ENCODE results near the gene PLXDC1.
"Not testable (repeated sequence)": the region's sequence is repeated elsewhere in the genome, so short reads cannot be mapped to it uniquely, and the experiment has no call there.

The PLXDC1 gene

DNA sequence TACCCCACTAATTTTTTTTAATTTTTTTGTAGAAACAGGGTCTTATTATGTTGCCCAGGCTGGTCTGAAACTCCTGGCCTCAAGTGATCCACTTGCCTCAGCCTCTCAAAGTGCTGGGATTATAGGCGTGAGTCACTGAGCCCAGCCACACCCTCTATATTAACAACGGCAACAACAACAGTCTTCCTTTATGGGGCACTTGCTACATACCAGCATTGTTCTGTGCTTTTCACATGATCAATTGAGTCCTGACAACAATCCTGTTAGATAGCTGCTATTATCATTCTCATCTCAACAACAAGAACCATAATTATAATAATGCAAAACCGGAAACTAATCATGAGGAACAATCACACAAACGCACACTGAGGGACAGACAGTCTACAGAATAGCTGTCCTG, 27.1 kb upstream of the PLXDC1 start:
- no peak for DNase-seq

DNA sequence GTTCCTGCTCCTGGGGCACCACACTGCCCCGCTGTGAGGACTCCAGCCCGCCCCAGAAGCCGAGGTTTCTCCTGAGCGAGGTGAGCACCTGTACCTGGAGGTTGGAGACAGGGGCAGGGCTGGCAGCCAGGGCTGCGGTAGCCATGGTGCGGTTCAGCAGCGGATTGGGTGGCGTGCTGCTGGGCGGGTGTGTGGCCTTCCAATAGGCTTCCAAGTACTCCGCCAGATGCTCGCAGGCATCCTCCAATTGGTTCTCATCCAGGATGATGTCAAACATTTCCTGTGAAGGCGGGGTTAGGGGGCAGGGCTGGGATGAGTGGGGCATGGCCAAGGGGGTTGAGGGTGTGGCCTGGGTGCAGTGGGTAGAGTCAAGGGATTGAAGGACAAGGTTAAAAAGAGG, 25.8 kb upstream of the PLXDC1 start:
- DNase-seq, result no peak

DNA sequence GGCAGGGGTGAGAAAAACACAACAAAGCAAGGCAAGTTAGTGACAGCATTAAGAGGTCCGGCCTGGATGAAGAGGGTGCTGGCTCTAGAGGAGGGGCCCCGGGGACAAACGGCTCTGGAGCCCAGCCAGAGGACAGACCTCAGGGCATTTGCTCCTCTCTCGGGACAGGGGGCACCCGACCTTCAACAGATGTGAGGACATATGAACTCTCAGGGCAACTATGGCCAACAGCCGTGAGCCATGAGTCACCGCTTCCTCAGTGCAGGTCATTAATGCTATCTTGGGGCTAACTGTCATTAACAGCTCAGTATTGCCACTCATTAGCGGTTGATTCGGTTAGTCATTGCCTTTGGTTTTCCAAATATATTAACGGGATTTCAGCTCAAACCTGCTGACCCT, 24.3 kb upstream of the PLXDC1 start:
- no peak for DNase-seq

DNA sequence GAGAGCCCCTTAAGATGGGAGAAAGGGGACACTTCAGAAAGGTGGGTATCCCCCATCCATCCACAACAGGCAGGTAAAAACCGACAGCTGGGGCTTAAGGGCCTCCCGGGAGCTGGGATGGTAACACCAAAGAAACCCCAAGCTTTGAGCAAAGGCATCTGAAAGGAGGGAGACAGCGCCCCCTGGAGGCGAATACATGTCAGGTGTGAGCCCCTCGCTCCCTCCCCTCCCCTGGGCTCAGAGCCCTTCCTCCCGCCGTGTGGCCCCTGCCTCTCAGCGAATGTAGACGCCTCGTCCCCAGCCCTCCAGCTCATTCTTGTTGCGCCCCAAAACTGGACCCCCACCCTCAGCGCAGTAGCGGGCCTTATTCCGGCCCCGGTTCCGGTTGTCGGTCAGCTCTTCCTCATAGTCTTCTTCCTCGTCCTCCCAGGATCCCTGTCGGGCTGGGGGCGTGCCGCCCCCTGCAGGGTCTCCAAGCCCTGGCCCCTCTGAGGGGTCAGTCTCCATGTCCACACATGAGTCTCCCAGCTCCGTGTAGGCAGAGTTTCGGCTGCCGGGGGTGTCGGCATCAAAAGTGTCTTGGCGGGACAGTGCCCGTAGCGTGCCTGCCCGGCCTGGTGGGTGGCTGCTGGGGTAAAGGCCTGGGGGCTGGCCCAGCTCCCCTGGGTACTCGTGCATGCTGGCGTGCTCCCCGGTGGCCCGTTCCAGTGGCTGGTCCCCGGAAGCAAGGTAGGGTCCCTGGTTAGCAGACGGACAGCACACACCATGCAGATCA, 23.7 kb upstream of the PLXDC1 start:
- DNase-seq, result peak; percentile 92

DNA sequence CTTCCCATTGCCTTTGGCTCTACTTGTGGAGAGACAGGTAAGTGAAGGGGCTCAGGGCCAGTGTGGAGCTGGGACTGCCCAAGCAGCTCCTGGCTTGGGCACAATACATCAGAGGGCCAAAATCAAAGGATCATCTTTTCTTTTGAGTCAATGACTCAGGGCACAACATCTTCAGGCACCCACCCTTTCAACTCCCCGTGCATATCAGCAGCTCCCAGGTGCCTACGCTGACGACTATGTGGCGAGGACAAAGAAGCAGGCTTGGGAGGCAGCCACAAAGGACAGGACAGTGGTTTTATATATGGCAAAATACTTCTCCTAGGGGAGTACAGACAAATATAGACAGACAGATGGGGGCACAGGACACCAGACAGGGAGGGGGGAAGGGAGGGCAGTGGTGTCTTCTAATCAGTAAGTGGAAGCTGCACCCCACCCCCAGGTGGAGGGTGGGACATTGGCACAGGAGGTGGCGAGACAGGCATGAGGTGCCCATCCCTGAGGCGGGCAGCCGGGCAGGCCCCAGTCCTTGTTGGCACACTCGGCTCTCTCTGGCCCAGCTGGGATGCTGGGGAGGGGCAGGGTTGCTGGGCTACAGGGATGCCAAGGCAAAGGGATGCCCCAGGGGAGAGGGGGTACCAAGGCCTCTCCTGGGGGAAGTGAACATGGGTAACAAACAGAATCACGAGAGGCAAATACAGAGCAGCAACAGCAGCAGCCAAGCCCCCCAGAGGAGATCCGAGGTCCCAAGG, 22.3 kb upstream of the PLXDC1 start:
- peak; percentile 54 for DNase-seq

DNA sequence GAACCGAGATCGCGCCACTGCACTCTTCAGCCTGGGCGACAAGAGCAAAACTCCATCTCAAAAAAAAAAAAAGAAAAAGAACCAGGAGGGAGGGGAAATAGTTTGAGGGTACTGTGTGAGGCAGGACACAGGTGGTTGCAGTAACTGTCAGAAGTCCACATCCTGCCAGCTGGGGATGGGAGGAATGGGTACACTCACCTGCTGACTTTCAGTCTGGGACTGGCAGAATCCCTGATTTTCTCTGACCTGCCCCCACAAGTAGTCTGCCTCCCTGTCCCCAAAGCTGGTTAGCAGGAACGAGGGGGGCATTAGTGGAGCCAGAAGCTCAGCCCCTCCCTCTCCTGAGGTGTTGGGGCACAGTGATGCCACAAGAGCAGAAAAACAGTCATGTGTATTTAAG, 21.6 kb upstream of the PLXDC1 start:
- DNase-seq, result no peak

DNA sequence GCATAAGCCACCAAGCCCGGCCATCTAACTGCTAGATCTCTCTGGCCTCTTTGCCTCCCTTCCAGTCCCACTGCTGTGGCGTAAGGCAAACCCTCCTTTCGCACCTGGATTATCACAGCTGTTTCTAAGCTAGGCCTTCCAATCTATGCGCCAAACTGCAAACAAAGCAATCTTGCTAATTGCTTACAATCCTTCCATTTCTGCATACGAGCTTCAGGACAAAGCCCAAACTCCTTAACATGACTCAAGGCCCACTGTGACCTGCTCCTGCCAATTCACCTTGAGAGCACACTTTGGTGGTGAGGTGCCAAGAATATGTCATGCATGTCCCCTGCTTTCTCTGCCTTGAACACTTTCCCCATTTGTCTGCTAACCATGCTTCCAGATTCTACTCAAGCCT, 20.5 kb upstream of the PLXDC1 start:
- DNase-seq, result no peak

DNA sequence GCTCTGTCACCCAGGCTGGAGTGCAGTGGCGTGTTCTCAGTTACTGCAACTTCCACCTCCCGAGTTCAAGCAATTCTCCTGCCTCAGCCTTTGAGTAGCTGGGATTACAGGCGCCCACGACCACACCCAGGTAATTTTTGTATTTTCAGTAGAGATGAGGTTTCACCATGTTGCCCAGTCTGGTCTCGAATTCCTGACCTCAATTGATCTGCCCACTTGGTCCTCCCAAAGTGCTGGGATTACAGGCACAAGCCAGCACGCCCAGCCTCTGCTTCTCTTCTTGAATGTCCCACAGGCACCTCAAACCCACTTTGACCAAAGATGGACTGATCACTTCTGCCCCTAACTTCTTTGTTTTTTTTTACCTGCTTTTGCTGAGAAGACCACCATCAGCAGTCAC, 19.1 kb upstream of the PLXDC1 start:
- no peak for DNase-seq

DNA sequence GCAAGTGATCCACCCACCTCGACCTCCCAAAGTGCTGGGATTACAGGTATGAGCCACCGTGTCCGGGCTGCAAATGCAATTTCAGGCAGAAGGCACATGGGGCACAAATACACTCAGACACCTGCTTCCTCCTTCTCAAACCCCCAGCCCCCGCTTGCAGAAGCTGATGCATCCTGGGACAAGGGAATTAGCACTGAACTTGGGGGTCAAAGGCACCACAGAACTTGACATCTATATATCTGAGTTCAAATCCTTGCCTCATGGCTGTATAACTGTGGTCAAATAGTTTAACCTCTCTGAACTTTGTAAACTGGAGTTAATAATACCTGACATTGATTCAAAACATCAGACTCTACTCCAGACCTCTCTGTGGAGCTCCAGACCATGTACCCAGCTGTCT, 18.7 kb upstream of the PLXDC1 start:
- no peak for DNase-seq

DNA sequence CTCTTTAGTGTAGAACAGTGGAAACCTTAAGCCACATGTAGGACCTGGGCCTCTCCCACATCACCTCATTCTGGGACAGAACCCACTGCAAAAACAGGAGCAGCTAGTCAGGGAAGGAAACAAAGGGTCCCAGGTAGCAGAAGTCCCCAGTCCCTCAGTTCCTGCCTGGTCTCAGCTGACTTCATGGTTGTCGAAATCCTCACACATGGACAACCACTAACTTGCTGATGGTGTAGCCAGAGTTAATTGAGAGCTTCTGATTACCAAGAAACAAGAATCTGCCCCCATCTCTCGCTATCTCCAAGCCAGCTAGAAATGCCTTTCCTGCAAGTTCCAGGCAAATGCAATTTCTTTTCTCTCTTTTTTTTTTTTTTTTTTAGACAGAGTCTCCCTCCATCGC, 18.1 kb upstream of the PLXDC1 start:
- DNase-seq, result no peak

DNA sequence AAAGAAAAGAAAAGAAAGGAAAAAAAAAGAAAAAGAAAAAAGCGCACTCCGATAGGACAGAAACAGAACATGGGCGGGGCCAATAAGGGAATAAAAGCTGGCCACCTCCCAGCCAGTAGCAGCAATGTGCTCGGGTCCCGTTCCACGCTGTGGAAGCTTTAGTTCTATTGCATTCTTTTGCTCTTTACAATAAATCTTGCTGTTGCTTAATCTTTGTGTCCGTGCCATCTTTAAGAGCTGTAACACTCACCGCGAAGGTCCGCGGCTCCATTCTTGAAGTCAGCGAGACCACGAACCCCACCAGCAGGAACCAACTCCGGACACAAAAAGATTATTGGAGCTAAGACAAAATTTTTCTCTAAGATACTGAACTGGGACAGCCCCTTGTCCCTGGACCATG, 17.7 kb upstream of the PLXDC1 start:
- DNase-seq, result no peak

DNA sequence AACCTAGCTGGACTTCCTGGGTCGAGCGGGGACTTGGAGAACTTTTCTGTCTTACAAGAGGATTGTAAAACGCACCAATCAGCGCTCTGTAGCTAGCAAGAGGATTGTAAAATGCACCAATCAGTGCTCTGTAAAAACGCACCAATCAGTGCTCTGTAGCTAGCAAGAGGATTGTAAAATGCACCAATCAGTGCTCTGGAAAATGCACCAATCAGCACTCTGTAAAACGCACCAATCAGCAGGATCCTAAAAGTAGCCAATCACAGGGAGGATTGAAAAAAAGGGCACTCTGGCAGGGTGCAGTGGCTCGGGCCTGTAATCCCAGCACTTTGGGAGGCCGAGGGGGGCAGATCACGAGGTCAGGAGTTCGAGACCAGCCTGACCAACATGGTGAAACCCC, 17.1 kb upstream of the PLXDC1 start:
- not testable (repeated sequence) for DNase-seq

DNA sequence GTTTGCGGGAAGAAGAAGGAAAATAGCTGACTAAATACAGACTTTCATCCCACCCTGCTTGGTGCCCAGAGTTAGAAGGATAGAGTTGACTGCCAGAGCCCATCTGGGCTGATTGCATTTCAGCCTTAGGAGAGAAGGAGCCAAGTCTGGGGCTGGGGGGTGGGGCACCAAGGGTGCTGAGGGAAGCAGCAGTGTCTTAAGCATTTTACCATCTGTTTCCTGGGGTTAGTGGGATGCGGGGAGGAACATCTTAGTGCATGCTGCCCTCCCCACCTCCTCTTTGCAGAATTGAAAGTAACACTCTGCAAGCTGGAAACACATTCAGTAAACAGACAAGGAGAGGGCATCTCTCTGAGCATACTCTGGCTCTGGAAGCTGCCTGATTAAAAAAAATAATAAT, 16.0 kb upstream of the PLXDC1 start:
- DNase-seq, result peak; percentile 58

DNA sequence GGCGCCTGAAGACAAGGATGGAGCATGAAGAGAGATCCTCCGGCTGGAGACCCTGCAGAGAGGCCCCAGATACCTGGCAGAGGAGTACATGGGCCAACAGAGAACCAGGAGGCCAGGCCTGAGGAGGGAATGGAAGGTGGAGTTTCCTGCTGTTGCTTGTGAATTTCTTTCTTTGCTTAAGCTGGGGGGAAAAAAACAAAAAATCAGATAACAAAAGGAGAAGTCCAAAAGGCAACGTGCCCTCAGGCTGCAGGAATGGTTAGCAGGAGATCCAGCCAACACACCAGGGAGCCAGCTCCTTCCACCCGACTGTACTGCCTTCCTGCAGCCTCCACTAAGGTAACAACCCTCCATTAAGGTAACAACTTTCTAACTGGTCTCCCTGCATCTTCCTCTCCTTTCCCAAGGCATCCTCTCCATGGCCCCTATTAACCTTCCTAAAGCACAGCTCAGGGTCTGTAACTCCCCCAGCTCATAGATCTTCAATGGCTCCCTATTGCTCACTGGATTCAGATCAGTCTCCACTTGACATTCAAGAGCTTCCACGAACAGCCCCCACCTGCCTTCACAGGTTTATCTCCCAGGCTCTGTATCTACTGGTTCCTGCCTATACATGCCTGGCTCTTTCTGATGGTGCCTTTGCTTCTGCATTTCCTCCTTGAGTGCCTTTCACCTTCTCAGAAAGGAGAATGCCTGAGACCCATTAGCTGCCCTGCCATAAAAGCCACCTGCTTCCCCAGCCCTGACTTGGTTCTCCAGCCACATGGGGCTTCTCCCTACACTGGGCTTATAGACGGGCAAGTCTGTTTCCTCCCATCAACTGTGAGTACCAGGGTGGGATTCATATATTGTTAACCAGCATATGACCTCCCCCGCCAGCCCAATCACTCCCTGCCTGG, 15.2 kb upstream of the PLXDC1 start:
- no peak for DNase-seq

DNA sequence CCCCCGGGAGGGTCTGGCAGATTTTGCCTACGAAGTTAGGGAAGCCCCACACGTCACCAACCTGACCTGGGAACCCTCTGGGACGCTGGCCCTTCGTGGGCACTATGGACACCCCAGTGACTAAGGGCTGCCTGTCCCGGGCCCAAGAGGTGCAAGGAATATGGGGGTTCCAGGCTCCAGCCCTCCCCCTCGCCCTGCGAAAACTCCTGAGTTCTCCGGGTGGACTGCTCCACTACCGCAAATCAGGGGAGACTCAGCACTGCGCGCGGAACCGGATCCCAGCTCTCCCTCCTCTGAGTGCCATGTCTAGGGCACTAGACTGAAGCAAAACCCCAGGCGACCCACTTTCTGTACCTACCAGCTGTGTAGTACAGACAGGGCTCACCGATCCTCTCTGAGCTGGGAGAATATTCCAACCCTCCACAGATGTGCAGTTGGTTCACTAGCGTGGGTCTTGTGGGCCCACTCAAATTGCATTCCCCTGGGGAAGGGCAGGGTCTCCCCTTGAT, 14.5 kb upstream of the PLXDC1 start, which contains the start of gene ARL5C:
ARL5C (minus strand) TSS at position 321 of the 509 bp plus-strand sequence. CDS start 401 bp downstream, outside the sequence.
- DNase-seq, result no peak

DNA sequence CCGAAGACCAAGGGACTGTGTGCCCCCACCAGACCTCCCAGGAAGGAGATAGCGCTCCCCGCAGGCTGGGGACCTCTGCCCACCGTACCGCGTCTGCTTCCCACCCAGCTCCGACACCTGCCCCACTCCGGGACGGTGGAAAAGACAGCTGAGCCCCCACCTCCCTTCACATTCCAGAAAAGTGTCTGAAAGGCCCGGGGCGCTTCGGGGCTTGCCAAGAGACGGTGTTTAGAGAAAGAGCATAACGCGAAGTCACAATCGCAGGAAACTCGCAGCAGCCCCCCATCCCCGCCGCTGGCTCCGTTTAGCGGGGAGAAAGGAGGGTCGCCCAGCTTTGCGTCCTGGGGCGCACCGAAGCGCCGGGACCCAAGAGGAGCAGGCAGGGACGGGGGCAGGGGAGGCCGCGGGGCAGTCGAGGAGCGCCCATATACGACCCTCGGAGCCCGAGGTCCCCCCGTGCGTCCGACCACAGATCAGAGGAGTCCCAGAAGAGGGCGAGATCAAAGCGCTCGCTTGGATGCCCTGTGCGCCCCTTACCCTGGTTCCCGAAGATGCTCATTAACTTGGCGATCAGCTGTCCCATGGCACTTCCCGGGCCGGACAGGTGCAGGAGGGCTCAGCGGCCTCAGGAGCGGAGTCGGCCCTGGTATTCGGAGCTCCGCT, 13.9 kb upstream of the PLXDC1 start:
- DNase-seq, result no peak

DNA sequence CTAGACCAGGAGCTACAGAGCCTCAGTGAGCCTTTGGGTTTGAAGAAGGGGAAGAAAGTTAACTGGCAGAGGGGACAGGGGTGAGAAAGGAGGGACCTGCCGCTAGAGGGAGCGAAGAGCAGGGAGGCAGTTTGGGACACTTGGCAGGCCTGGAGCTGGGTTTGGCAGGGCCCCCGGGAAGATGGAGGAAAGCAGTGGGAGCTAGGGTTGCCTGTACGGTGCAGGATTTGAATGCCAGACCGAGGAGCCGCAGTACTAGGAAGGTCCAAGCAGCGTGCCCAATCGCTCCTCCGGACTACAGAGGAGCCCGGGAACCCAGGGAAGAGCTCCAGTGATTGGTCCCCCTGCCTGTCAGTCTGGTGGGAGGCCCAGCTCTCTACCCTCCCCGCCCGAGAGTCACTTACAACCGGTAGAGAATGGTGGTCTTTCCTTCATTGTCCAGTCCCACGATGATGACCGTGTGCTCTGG, 13.3 kb upstream of the PLXDC1 start:
- peak; percentile 92 for DNase-seq

DNA sequence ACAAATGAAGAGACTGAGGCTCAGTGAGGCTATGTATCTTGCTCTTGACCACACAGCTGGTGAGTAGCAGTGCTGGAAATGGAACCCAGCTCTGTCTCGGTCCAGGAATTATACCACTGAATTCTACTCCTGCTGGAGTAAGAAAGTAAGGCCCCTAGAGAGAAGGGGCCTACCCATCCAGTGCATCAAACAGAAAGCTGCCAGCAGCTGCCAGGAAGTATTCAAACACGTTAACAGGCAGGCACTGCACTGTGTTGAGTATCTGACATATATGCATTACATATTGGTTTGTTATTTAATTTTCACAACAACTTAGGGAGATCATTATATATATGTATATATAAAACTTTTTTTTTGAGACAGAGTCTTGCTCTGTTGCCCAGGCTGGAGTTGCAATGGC, 10.5 kb upstream of the PLXDC1 start:
- DNase-seq, result no peak

DNA sequence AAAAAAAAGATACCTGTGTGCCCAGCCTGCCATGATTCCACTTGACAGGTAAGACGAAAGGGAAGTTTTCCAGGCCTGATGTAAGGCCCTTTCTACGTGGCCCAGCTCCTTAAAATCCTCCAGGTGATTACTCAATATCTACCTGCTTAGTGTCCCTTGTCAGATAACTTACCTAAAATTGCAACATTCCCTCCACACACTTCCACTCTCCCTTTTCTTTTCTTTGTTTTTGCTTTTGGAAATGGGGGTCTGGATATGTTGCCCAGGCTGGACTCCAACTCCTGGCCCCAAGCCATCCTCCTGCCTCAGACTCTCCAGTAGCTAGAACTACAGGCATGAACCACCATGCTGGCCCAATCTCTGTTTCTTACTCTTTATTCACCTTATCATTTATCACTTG, 7.2 kb upstream of the PLXDC1 start:
- no peak for DNase-seq

DNA sequence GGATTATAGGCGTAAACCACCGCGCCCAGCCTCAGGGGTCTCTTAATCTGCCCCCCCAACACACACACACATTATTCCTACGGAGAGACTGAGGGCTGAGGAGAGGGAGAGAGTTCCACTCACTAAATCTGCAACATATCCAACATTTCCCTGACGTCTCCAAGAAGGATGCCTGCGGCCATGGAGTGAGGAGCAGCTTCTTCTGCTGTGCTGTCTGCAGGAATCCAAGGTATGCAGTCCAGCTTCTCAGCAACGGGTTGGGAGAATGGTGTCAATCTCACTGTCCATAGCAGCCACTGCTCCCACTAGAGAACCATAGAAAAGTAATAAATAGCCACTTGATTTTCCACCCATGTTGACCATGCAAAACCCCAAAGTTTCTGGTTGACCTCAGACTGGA, 5.1 kb upstream of the PLXDC1 start:
- no peak for DNase-seq

DNA sequence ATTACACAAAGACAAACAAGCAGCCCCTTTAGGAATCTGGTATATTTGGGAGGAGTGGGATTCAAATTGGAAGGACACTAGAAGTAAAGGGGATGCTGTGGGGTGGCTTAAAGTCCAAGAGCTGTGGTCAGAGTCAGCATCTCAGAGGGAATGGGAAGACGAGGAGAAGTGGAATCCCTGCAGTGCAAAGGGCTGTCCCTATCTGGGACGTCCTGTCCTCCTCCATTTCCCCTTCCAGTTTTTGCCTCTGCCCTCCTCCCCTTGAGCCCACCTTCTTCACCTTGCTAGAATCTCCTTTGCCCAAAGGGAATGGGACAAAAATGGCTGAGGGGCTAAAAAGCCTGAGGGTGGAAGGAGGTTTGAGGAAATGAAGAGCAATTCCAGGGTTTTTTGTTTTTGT, 4.2 kb upstream of the PLXDC1 start:
- DNase-seq, result no peak

DNA sequence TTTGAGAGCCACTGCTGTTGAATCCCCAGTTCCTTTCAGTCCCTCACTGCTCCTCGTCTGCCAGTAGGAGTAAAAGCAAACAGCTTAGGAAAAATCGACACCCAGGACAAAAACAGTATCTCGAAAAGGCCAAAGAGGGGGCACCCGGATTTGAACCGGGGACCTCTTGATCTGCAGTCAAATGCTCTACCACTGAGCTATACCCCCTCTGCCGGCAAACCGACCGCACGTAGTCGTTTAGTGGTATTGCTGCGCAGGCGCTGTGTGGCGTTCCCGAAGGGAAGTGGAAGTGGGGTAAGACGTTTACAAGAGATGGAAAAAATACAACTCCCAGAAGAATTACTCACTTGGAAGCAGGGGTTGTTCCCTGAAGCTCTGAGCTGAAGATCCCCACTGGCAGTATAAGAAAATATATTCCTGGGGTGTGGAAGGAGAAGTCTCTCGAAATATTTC, 2.2 kb upstream of the PLXDC1 start:
- peak; percentile 84 for DNase-seq
